Lower leg skin (tissue), 3 donors: ENCODE results near the gene HIBCH.

Source experiments
- POLR2A ChIP-seq, 2 donors: fragments of 450-650 bp; IDR thresholded peaks; one replicate each; pipeline ENCODE4 v1.6.1; 2016 to 2017; ENCODE audit warnings: antibody characterized with exemption in 2 of 2, mild to moderate bottlenecking in 1 of 2, moderate library complexity in 1 of 2
- TF ChIP-seq, protein P1 (sequence below), 3 donors: fragments of 450-650 bp; IDR thresholded peaks; one replicate each; pipeline ENCODE4 v1.5.1; 2016; ENCODE audit warnings: antibody characterized with exemption in 3 of 3, mild to moderate bottlenecking in 3 of 3, moderate library complexity in 2 of 3

DNA sequence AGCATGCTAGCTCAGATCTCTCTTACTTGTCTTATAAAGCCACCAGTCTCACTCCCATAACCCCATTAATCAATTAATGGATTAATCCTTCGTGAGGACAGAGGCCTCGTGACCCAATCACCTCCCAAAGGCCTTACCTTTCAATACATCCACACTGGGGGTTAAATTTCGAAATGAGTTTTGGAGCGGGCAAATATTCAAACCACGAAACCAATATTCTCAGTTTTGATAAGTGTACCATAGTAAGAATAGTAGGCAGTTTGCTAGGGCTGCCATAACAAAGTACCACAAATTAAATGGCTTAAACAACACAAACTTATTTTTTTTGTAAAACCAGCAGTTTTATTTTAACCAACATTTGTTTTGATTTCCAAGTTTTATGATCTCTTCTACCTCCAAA lies 15.2 kb downstream of the HIBCH start:
- no peak for TF ChIP-seq POLR2A (IDR thresholded peaks at IDR 0.05)
- TF ChIP-seq, protein P1, sequence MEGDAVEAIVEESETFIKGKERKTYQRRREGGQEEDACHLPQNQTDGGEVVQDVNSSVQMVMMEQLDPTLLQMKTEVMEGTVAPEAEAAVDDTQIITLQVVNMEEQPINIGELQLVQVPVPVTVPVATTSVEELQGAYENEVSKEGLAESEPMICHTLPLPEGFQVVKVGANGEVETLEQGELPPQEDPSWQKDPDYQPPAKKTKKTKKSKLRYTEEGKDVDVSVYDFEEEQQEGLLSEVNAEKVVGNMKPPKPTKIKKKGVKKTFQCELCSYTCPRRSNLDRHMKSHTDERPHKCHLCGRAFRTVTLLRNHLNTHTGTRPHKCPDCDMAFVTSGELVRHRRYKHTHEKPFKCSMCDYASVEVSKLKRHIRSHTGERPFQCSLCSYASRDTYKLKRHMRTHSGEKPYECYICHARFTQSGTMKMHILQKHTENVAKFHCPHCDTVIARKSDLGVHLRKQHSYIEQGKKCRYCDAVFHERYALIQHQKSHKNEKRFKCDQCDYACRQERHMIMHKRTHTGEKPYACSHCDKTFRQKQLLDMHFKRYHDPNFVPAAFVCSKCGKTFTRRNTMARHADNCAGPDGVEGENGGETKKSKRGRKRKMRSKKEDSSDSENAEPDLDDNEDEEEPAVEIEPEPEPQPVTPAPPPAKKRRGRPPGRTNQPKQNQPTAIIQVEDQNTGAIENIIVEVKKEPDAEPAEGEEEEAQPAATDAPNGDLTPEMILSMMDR (IDR thresholded peaks at IDR 0.05): no peak
